ENCODE results near the gene MYO1C.
"Not testable (repeated sequence)": the region's sequence is repeated elsewhere in the genome, so short reads cannot be mapped to it uniquely, and the experiment has no call there.

The MYO1C gene

GRCh38 chr17:1461198-1461944, 31.1 kb downstream of the MYO1C start:
- no peak for DNase-seq

- no peak for DNase-seq
Observed at GRCh38 chr17:1460233-1460632, 32.3 kb downstream of the MYO1C start.

- DNase-seq = peak; percentile 98
Observed at GRCh38 chr17:1455797-1456599, 36.5 kb downstream of the MYO1C start, which contains the start of gene CRK. CRK (minus strand) TSS chr17:1456232; CDS start chr17:1456117, 115 bp downstream.

DNA sequence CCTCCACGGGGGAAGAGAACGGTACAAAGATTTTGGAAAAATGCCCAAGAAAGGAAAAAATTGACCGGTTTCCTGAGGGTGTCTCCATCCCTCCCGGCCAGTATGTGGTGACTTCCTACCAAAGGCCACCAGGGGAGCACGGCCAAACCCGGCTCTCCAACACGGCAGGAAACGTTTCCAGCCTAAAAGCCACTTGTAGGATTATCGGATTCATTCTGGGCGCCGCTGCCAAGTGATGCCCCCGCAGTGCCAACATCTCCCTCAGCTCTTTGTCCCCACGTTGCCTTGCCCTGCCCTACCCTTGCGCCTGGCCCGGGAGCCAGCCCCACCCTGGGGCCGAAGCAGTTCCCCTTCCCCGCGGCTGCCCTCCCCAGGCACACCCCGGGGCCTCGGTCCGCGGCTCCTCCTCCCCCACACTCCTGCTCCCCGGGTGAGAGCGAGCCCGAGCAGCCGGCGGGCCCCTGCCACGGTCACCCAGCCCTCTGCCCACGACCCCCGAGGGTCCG, 37.1 kb downstream of the MYO1C start:
- peak; percentile 18 for DNase-seq

DNA sequence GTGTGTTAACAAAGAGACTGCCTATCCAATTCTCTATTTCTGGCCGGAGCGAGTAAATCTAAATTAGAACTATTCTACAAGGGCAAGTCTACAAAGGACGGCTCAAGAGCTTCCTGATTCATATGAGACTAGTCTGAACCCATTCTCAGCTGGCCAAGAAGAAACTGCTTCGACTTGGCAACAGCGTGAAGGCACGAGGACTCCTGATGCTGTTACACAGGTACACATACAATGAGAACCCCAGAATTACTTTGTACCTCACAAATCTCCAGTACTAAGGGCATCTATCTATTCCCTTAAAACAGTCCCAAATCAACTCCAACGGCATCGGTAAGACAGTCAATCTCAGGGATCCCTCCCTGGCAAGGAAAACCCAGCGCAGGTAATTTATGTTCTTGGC, 37.9 kb downstream of the MYO1C start:
- no peak for DNase-seq

GRCh38 chr17:1453694-1454093, 38.8 kb downstream of the MYO1C start:
- not testable (repeated sequence) for DNase-seq

DNA sequence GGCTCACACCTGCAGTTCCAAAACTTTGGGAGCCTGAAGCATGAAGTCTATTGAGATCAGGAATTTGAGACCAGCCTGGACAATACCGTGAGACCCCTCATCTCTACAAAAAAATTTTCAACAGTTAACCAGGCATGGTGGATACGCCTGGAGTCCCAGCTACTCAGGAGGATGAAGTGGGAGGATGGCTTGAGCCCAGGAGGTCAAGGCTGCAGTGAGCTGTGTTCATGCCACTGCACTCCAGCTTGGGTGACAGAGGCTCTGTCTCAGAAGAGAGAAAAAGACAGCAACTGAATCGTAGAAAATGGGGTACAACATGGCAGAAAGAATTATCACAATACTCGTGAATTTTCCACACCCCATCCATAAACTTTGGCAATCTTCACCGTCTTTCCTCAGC, 39.6 kb downstream of the MYO1C start:
- DNase-seq = no peak

DNA sequence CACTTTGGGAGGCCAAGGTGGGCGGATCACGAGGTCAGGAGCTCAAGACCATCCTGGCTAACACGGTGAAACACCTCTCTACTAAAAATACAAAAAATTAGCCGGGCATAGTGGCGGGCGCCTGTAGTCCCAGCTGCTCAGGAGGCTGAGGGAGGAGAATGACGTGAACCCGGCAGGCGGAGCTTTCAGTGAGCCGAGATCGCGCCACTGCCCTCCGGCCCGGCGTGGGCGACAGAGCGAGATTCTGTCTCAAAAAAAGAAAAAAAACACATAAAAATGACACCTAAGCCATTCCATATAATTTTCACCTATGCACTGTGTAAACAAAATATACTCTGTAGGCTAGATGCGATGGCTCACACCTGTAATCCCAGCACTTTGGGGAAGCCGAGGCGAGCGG, 42.2 kb downstream of the MYO1C start:
- DNase-seq = not testable (repeated sequence)

DNA sequence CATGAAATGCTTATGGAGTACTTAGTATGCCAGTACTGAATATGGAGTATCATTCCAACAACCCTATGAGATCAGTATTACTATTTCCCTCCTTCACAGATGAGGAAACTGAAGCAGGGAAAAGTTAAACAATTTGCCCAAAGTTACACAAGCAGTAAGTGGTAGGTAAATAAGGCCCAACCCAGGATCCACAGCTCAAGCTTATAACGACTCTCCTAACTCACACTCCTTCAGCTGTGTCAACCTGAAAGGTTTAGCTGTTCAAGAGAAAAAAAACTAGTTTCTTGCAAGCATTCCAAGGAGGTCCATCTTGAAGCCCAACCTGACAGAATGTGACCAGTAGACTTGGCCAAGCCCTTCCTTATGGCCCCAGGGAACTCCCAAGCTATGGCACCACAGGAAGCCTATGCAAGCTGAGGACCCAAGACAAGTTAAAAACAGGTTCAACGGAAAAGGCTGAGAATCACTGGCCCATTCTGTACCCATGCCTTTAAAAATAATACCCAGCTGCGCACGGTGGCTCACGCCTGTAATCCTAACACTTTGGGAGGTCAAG, 43.0 kb downstream of the MYO1C start:
- no peak for DNase-seq

GRCh38 chr17:1447052-1447451, 45.4 kb downstream of the MYO1C start:
- no peak for DNase-seq

DNA sequence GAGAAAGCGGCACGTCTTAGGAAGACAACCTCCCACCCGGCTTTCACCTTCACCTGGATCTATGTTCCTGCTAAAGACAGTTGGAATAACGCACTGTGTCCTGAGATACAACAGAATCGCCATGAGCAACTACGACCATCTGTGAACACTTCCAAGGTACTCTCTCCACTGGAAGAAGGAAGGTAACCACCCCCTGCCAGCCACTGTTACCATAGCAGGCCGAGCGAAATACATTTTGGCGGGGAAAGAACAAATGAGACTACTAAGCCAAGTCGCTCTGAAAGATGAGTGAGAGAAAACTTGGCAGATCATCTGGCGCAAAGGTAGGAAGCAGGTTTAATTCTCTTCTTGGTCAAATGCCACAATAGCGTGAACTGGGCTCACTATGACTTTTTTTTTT, 46.3 kb downstream of the MYO1C start:
- no peak for DNase-seq

DNA sequence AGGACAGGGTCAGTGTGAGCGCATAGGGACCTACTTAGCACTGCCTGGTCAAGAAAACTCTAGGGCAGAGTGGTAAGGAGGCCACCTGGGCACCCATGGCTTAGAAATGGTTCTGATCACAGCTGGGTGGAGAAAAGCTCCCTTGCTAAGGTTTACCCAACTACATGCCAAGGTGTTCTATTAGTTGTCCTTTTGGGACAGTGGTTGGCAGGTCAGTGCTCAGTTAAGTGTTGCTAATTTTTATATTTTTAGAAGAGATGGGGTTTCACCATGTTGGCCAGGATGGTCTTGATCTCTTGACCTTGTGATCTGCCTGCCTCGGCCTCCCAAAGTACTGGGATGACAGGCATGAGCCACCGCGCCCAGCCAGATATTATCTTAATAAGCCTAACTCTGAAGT, 46.8 kb downstream of the MYO1C start:
- not testable (repeated sequence) for DNase-seq

GRCh38 chr17:1442721-1443120, 49.8 kb downstream of the MYO1C start:
- DNase-seq = not testable (repeated sequence)

DNA sequence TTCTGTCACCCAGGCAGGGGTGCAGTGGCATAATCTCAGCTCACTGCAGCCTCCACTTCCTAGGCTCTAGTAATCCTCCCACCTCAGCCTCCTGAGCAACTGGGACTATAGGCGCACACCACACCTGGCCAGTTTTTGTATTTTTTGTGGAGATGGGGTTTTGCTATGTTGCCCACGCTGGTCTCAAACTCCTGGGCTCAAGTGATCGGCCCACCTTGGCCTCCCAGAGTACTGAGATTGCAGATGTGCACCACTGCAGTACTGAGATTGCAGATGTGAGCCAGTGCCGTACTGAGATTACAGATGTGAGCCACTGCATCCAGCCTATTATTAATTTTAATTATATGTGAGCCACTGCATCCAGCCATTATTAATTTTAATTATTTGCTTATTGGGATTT, 50.3 kb downstream of the MYO1C start:
- no peak for DNase-seq

GRCh38 chr17:1440921-1441320, 51.6 kb downstream of the MYO1C start:
- no peak for DNase-seq

GRCh38 chr17:1438593-1439083, 53.8 kb downstream of the MYO1C start:
- DNase-seq = no peak

- no peak for DNase-seq
Observed at GRCh38 chr17:1435326-1435725, 57.2 kb downstream of the MYO1C start.

DNA sequence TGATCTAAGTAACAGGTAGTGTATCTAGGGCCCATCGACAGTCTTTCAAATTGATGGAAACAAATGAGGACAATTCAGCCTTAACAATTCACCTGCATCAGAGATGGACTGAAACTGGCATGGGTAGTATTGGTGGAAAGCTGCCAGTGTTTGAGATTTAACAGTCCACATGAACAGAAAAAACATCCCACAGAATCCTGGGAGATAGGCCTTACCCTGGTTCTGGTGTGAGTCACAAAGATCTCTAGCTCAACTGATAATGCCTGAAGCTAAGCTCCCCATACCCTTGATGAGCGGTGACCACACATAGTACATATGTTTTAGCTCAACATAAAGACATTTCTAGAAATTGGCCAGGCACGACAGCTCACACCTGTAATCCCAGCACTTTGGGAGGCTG, 58.3 kb downstream of the MYO1C start:
- DNase-seq = no peak

- DNase-seq = no peak
Observed at GRCh38 chr17:1431631-1432104, 60.8 kb downstream of the MYO1C start.

DNA sequence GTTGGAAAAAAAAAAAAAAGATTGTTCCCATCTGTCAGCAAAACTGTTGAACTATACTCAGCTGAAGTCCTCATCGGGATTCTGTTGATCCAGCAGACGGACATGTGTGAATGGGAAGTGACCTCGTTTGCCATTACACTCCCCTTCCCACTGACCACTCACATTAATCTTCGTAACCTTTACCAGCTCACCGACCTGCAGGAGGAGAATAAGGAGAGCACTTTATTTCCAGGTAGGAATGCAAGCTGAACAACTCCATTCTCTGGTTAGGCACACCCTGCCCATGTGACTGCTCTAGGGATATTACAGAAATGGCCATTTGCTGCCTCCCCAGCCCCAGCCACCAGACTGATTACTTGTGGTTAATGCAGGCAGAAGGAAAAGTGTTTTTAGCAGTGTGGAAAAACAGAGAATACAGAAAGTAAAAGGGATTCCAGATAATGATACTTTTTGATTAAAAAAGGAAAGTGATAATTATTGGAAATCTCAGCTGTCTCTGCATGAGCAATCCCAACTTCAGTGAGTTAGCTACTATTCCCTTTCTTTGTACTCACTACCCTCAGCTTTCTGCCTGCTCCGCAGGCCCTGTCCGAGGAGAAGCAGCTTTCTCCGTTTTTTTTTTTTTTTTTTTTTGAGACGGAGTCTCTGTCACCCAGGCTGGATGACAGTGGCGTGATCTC, 68.9 kb downstream of the MYO1C start:
- no peak for DNase-seq

GRCh38 chr17:1422885-1423284, 69.6 kb downstream of the MYO1C start:
- DNase-seq = no peak

DNA sequence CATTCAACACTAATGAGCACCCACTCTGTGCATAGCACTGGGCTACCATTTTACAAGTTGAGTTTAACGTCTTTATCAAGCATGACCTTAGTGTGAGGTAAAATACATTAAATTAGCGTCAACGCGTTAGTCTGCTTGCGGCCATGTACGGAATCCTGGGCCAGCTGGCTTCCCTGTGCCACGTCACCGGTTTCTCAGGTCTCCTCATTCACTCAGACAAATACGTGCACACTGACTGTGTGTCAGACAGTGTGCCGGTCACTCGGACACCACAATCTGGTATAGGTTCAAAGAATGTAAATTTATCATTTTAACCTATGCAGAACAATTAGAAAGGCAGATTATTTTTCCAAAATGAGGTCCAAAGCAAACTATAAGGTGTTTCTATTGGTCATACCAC, 71.0 kb downstream of the MYO1C start:
- DNase-seq = no peak

GRCh38 chr17:1420981-1421380, 71.5 kb downstream of the MYO1C start:
- no peak for DNase-seq
